ENCODE results near the gene POU2F1. TPM values are rescaled to one million over a fixed set of nuclear protein-coding genes. Genes with fewer than 3 reads are reported as not detected.

Gene POU2F1
- polyA plus RNA-seq, 1 donor (not counting 4 experiments of a cell fraction or from before 2014, with no cell fraction given): 3.2 TPM

DNA sequence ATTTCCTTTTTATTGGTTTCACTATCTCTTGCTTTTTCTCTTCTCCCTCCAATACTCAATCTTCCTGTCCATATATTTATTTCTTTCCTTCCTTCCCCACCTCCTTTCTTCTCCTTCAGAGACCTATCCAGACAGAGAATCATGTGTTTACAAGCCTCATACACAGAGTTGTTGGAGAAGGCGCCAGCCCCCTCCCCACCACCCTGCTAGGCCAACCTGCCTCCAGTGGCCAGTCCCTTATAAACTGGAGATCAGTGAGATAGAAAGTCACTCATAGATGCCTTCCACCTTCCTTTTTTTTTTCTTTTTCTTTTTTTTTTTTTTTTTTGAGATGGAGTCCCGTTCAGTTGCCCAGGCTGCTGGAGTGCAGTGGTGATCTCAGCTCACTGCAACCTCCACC, 244.3 kb downstream of the POU2F1 start:
- Histone ChIP-seq H3K9me3 (ENCODE audit: control insufficient read depth, low read depth, low read length) (no peaks in the 10 kb centered on the region), H2AFZ (ENCODE audit: control insufficient read depth, low read length) (no peak overlapping the region), H3K36me3 (ENCODE audit: control insufficient read depth in 2 of 2, extremely low read depth in 1 of 2, insufficient read depth in 2 of 2, low read length in 2 of 2) (no peaks in the 10 kb centered on the region), H4K20me1 (ENCODE audit: control insufficient read depth, extremely low read depth, insufficient read depth, low read length) (no peaks in the 10 kb centered on the region), H3K27me3 (ENCODE audit: control insufficient read depth, extremely low read depth, insufficient read depth, low read length) (no peaks in the 10 kb centered on the region), H3K4me1 (ENCODE audit: control insufficient read depth, extremely low read depth, insufficient read depth, low read length) (peaks cover 4% of the 10 kb centered on the region), H3K9me1 (ENCODE audit: control insufficient read depth, extremely low read depth, insufficient read depth, low read length) (no peaks in the 10 kb centered on the region), H3K9ac (ENCODE audit: control insufficient read depth, extremely low read depth, insufficient read depth, low read length) (no peak overlapping the region), H3K4me3 (ENCODE audit: control insufficient read depth in 2 of 3, extremely low read depth in 1 of 3, insufficient read depth in 2 of 3, low read depth in 1 of 3, low read length in 3 of 3) (no peak overlapping the region), H3K4me2 (ENCODE audit: control insufficient read depth, extremely low read depth, insufficient read depth, low read depth, low read length) (no peak overlapping the region), H3K79me2 (ENCODE audit: control insufficient read depth, insufficient read depth, low read length) (no peaks in the 10 kb centered on the region), H3K27ac (ENCODE audit: control insufficient read depth, insufficient read depth, low read length) (no peak overlapping the region)
- dilution Hi-C loops (cut with MboI; ENCODE audit: extremely low pct_ligation_motif_present, low sequenced_read_pairs): no loop called here
- FAIRE-seq: no peak
- no peak for DNase-seq (ENCODE audit: low read depth, low spot score)
- TF ChIP-seq EZH2 (IDR thresholded peaks at IDR 0.05; ENCODE audit: low read length): no peak
- no peak for TF ChIP-seq CTCF (optimal IDR thresholded peaks at IDR 0.05 in 1 of 3, IDR thresholded peaks at IDR 0.05 in 1 of 3, conservative IDR thresholded peaks at IDR 0.05 in 1 of 3; ENCODE audit: extremely low read depth in 1 of 3, insufficient read depth in 2 of 3, low read length in 3 of 3)

DNA sequence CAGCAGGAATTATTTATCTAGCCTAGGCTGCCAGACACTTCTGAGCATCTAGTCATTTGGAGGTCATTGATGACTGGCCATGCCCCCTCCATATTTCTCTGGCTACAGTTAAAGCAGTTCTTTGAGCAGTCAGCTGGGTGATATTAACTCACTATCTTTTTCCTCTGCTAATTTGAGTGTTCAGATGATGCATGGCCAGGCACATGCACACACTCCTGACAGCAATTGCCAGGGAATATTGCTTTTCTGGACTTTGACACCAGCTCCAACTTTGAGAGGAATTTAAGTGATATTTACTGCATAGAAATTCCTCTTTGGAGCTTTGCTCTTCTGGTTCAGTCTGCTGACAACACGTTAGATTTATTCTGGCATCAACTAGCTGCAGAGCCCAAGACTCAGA, 245.1 kb downstream of the POU2F1 start:
- no peak overlapping the region for H3K9ac ChIP-seq (ENCODE audit: control insufficient read depth, extremely low read depth, insufficient read depth, low read length)
- no peaks in the 10 kb centered on the region for H3K79me2 ChIP-seq (ENCODE audit: control insufficient read depth, insufficient read depth, low read length)
- H3K4me2 ChIP-seq (ENCODE audit: control insufficient read depth, extremely low read depth, insufficient read depth, low read depth, low read length): no peak overlapping the region
- H3K27me3 ChIP-seq (ENCODE audit: control insufficient read depth, extremely low read depth, insufficient read depth, low read length): no peaks in the 10 kb centered on the region
- FAIRE-seq (no peak), DNase-seq (ENCODE audit: low read depth, low spot score) (no peak)
- H3K4me3 ChIP-seq (ENCODE audit: control insufficient read depth in 2 of 3, extremely low read depth in 1 of 3, insufficient read depth in 2 of 3, low read depth in 1 of 3, low read length in 3 of 3): no peak overlapping the region
- peaks cover 4% of the 10 kb centered on the region for H3K4me1 ChIP-seq (ENCODE audit: control insufficient read depth, extremely low read depth, insufficient read depth, low read length)
- no peaks in the 10 kb centered on the region for H4K20me1 ChIP-seq (ENCODE audit: control insufficient read depth, extremely low read depth, insufficient read depth, low read length)
- no peaks in the 10 kb centered on the region for H3K9me1 ChIP-seq (ENCODE audit: control insufficient read depth, extremely low read depth, insufficient read depth, low read length)
- no peaks in the 10 kb centered on the region for H3K9me3 ChIP-seq (ENCODE audit: control insufficient read depth, low read depth, low read length)
- no peak overlapping the region for H2AFZ ChIP-seq (ENCODE audit: control insufficient read depth, low read length)
- no peaks in the 10 kb centered on the region for H3K36me3 ChIP-seq (ENCODE audit: control insufficient read depth in 2 of 2, extremely low read depth in 1 of 2, insufficient read depth in 2 of 2, low read length in 2 of 2)
- TF ChIP-seq CTCF (optimal IDR thresholded peaks at IDR 0.05 in 1 of 3, IDR thresholded peaks at IDR 0.05 in 1 of 3, conservative IDR thresholded peaks at IDR 0.05 in 1 of 3; ENCODE audit: extremely low read depth in 1 of 3, insufficient read depth in 2 of 3, low read length in 3 of 3): no peak
- TF ChIP-seq EZH2 (IDR thresholded peaks at IDR 0.05; ENCODE audit: low read length): no peak
- dilution Hi-C loops (cut with MboI; ENCODE audit: extremely low pct_ligation_motif_present, low sequenced_read_pairs): no loop called here
- no peak overlapping the region for H3K27ac ChIP-seq (ENCODE audit: control insufficient read depth, insufficient read depth, low read length)
